Prostate gland (tissue), 2 donors: ENCODE results near the gene CSNK1A1. TPM values are rescaled to one million over a fixed set of nuclear protein-coding genes. Genes with fewer than 3 reads are reported as not detected.
A peak's percentile ranks its signal among the peaks of the same experiment; 100 is the strongest.

Source experiments
- DNase-seq: peaks from one replicate; pipeline ENCODE4 v3.0.0-alpha.2; 2019; ENCODE audit warnings: low spot score
- H3K27ac ChIP-seq, 2 donors: fragments of 200-600 bp; sonication (generic); 2 replicates each; pipeline ENCODE4 v1.5.1; 2017 to 2019
- H3K27me3 ChIP-seq: fragments of 200-600 bp; sonication (generic); replicated peaks from 2 replicates; pipeline ENCODE4 v1.5.1; 2019; ENCODE audit not compliant: insufficient read depth
- H3K36me3 ChIP-seq, 2 donors: fragments of 200-600 bp; sonication (generic); 1 replicate in 1 of 2; 2 replicates in 1 of 2; pipeline versions ENCODE4 v1.5.1 to v1.8.1; 2017 to 2019
- H3K4me1 ChIP-seq: fragments of 200-600 bp; sonication (generic); replicated peaks from 2 replicates; pipeline ENCODE4 v1.5.1; 2019
- H3K4me3 ChIP-seq, 2 donors: fragments of 200-600 bp; sonication (generic); 2 replicates each; pipeline ENCODE4 v1.5.1; 2017 to 2019
- H3K9me3 ChIP-seq: fragments of 200-600 bp; sonication (generic); 2 replicates; pipeline ENCODE4 v1.5.1; 2017
- CTCF ChIP-seq, 4 experiments: fragments of 200-600 bp in 2 of 4; fragments of 450-650 bp in 2 of 4; sonication (generic) in 2 of 4; IDR thresholded peaks; 1 replicate in 3 of 4; 2 replicates in 1 of 4; pipeline ENCODE4 v1.5.1; 2016 to 2019; ENCODE audit warnings: antibody characterized with exemption in 4 of 4, mild to moderate bottlenecking in 2 of 4, moderate library complexity in 2 of 4
- POLR2A ChIP-seq: fragments of 450-650 bp; IDR thresholded peaks from one replicate; pipeline ENCODE4 v1.6.1; 2016; ENCODE audit warnings: antibody characterized with exemption, mild to moderate bottlenecking
- POLR2AphosphoS5 ChIP-seq: sonication (generic); formaldehyde crosslinking; IDR thresholded peaks from one replicate; pipeline ENCODE4 v1.6.1; 2017; ENCODE audit warnings: antibody characterized with exemption
- WGBS: methylation state at CpG from one replicate; pipeline ENCODE4 v1.1.5; 2018; 5-methylcytosine and 5-hydroxymethylcytosine counted together
- intact Hi-C: fragments of 100-400 bp; cut with DNase I; formaldehyde crosslinking; loops from one replicate; pipeline ENCODE4 v1.14.2; 2022
- total RNA-seq, 2 donors: library from RNA; depleted of rRNA; stranded (reverse); fragments of >200 nt; gene quantifications; one replicate each; pipeline ENCODE4 v1.1.0, GENCODE V29; 2016

Gene CSNK1A1
- total RNA-seq, 2 donors from 2014 or later = 219 to 269 TPM

- DNase-seq = no peak
- Histone ChIP-seq H3K36me3 (no peaks in the 10 kb centered on the region), H3K9me3 (no peaks in the 10 kb centered on the region), H3K27ac (peak overlapping the region; percentile 71), H3K4me3 (no peak overlapping the region), H3K27me3 (no peaks in the 10 kb centered on the region), H3K4me1 (peaks cover 7% of the 10 kb centered on the region)
- 52% methylated on average over 11 of the region's 11 CpGs for WGBS
- intact Hi-C loops = loop anchor here (5.0 kb wide), 1 partner anchor 35 kb away; no protein-coding TSS in a partner anchor
- TF ChIP-seq POLR2A = no peak
- TF ChIP-seq CTCF (IDR thresholded peaks at IDR 0.05) = no peak
- peak; percentile 36 for TF ChIP-seq POLR2AphosphoS5
Observed at GRCh38 chr5:149452007-149452664, 99.1 kb downstream of the CSNK1A1 start.

- 9% methylated on average over 3 of the region's 3 CpGs for WGBS
- H3K36me3 ChIP-seq = no peaks in the 10 kb centered on the region
- H3K4me1 ChIP-seq = peaks cover 7% of the 10 kb centered on the region
- no peaks in the 10 kb centered on the region for H3K9me3 ChIP-seq
- DNase-seq = peak; percentile 49
- H3K4me3 ChIP-seq = no peak overlapping the region
- H3K27ac ChIP-seq = peak overlapping the region; percentile 71
- no peaks in the 10 kb centered on the region for H3K27me3 ChIP-seq
- TF ChIP-seq CTCF (IDR thresholded peaks at IDR 0.05) = no peak
- no peak for TF ChIP-seq POLR2A
- TF ChIP-seq POLR2AphosphoS5 = peak; percentile 60
- intact Hi-C loops = loop anchor here (2.0 to 5.0 kb wide), 2 partner anchors 37 to 101 kb away; partner anchors contain the start of gene CSNK1A1
Observed at GRCh38 chr5:149450199-149450598, 101.0 kb downstream of the CSNK1A1 start.

- DNase-seq = no peak
- intact Hi-C loops = no loop called here
- Histone ChIP-seq H3K27ac (peak overlapping the region; percentile 71), H3K36me3 (no peaks in the 10 kb centered on the region), H3K4me3 (no peak overlapping the region), H3K4me1 (peaks cover 7% of the 10 kb centered on the region), H3K27me3 (no peaks in the 10 kb centered on the region), H3K9me3 (no peaks in the 10 kb centered on the region)
- TF ChIP-seq CTCF (IDR thresholded peaks at IDR 0.05) (peak in 3 of 4 experiments; percentile 21 to 43 (median 38)), POLR2AphosphoS5 (no peak)
- 79% methylated on average over 7 of the region's 7 CpGs for WGBS
Observed at GRCh38 chr5:149448831-149449714, 102.2 kb downstream of the CSNK1A1 start.

- 78% methylated on average over 4 of the region's 4 CpGs for WGBS
- intact Hi-C loops = no loop called here
Observed at GRCh38 chr5:149448431-149448830, 102.8 kb downstream of the CSNK1A1 start.

More at GRCh38 chr5:149448431-149448830, 102.8 kb downstream of the CSNK1A1 start:
- Histone ChIP-seq H3K4me1 (peaks cover 7% of the 10 kb centered on the region), H3K27me3 (no peaks in the 10 kb centered on the region), H3K9me3 (no peaks in the 10 kb centered on the region), H3K4me3 (no peak overlapping the region), H3K36me3 (no peaks in the 10 kb centered on the region), H3K27ac (no peak overlapping the region)
- TF ChIP-seq POLR2A = no peak
- no peak for DNase-seq
